Measurements from ENCODE around the gene TMEM179. TPM values are rescaled to one million over a fixed set of nuclear protein-coding genes. Genes with fewer than 3 reads are reported as not detected.

The TMEM179 gene
- total and polyA plus RNA-seq, 2 of the 13 experiments (the other 11 are each of a cell fraction or from before 2014, with no cell fraction given): not detected

DNA sequence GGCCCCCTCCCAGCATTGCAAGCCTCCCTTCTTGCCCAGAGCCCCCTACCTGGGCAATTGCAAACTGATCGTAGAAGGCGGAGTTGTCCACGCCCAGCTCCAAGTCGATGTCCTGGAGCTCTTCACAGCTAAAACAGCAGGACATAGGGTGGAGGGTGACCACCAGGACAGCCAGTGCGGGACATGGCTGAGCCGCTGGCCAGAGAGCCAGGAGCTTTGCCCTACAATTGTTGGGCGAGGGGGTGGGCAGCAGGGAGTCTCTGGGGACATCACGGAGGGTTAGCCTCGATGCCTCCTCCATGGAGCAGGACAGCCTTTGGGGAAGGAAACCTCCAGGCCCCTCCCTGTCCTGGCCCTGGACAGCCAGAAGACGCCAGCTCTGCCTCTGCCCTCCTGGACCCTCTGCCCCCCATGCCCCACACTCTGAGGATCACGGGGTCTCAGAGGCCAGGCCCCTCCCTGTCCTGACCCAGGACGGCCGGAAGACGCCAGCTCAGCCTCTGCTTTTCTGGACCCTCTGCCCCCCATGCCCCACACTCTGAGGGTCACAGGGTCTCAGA, 9.4 kb downstream of the TMEM179 start (continued):
- TF ChIP-seq ZNF512 (CRISPR knock-in tag; IDR thresholded peaks at IDR 0.05): no peak

- no peaks in the 10 kb centered on the region for H3K79me2 ChIP-seq (ENCODE audit: insufficient read depth, low read length)
- FAIRE-seq (no peak), DNase-seq (ENCODE audit: low spot score) (no peak), ATAC-seq (no peak)
- TF ChIP-seq ZSCAN29 (CRISPR knock-in tag; conservative IDR thresholded peaks at IDR 0.05): no peak
- 0 out of 2 replicates have a peak, but pooled peaks have one; percentile 13 for TF ChIP-seq EZH2 (conservative IDR thresholded peaks at IDR 0.05; ENCODE audit: low read depth, low read length)
- no peak for TF ChIP-seq CBX5 (CRISPR knock-in tag; IDR thresholded peaks at IDR 0.05; ENCODE audit: borderline replicate concordance)
- TF ChIP-seq, protein P1, sequence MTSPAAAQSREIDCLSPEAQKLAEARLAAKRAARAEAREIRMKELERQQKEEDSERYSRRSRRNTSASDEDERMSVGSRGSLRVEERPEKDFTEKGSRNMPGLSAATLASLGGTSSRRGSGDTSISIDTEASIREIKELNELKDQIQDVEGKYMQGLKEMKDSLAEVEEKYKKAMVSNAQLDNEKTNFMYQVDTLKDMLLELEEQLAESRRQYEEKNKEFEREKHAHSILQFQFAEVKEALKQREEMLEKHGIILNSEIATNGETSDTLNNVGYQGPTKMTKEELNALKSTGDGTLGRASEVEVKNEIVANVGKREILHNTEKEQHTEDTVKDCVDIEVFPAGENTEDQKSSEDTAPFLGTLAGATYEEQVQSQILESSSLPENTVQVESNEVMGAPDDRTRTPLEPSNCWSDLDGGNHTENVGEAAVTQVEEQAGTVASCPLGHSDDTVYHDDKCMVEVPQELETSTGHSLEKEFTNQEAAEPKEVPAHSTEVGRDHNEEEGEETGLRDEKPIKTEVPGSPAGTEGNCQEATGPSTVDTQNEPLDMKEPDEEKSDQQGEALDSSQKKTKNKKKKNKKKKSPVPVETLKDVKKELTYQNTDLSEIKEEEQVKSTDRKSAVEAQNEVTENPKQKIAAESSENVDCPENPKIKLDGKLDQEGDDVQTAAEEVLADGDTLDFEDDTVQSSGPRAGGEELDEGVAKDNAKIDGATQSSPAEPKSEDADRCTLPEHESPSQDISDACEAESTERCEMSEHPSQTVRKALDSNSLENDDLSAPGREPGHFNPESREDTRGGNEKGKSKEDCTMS (CRISPR knock-in tag; conservative IDR thresholded peaks at IDR 0.05): no peak
- in situ Hi-C loops (cut with HindIII; ENCODE audit: extremely low pct_ligation_motif_present, low pct_unique_long_range_greater_than_20kb) (no loop called here), intact Hi-C loops (cut with micrococcal nuclease; ENCODE audit: unreplicated experiment) (no loop called here)
- WGBS (ENCODE audit: low lambda C conversion rate): 10% methylated on average over 5 of the region's 15 CpGs
- H3K4me2 ChIP-seq (ENCODE audit: low read depth, low read length): no peak overlapping the region
- H3K4me3 ChIP-seq (replicated peaks in 1 of 3; ENCODE audit: insufficient read depth in 1 of 3, low read depth in 2 of 3, low read length in 3 of 3): no peak overlapping the region
- no peaks in the 10 kb centered on the region for H3K4me1 ChIP-seq (ENCODE audit: insufficient read depth, low read length)
- no TSS peak for BruUV-seq (replicated peaks)
- POLR2A ChIA-PET: no interaction called here
- H3K9me3 ChIP-seq (ENCODE audit: low read length): no peaks in the 10 kb centered on the region
- peaks cover 7% of the 10 kb centered on the region; the same call in 1 of the 2 replicates for H4K20me1 ChIP-seq (ENCODE audit: insufficient read depth, low read length)
- CTCF ChIA-PET (ENCODE audit: low intra/inter-chr PET ratio, low total read pairs): no interaction called here
- H3K36me3 ChIP-seq (replicated peaks in 1 of 2; ENCODE audit: control insufficient read depth in 1 of 2, insufficient read depth in 2 of 2, low read length in 2 of 2): no peaks in the 10 kb centered on the region
- no peak overlapping the region for H3K9ac ChIP-seq (ENCODE audit: insufficient read depth, low read depth, low read length)
- no peak overlapping the region for H3K27ac ChIP-seq (ENCODE audit: extremely low read length, insufficient read depth, low read length)
- no peak overlapping the region for H2AFZ ChIP-seq (ENCODE audit: low read length)
- H3K27me3 ChIP-seq (ENCODE audit: control insufficient read depth in 1 of 2, insufficient read depth in 2 of 2, low read length in 2 of 2): peaks cover 22 to 70% of the 10 kb centered on the region in 2 experiments; a peak in 4 of 5 replicates
Measured at GRCh38 chr14:104594310-104595046, 10.1 kb downstream of the TMEM179 start.

Data from HepG2 (cell line).